HG03558 (cell line): Measurements from ENCODE around the gene ERGIC1.

ENCODE experiments used
- ATAC-seq: cut with Tn5 transposase; IDR thresholded peaks from one replicate; pipeline ENCODE4 v1.9.1; 2021; ENCODE audit warnings: moderate number of reproducible peaks; ENCODE audit not compliant: unreplicated experiment; ENCODE audit errors: extremely low read depth

Gene ERGIC1

GRCh38 chr5:172939071-172939470, 105.0 kb downstream of the ERGIC1 start:
- ATAC-seq = no peak

- ATAC-seq = no peak
Observed at GRCh38 chr5:172939611-172940267, 105.7 kb downstream of the ERGIC1 start.

- no peak for ATAC-seq
Observed at GRCh38 chr5:172940268-172941066, 106.4 kb downstream of the ERGIC1 start.

GRCh38 chr5:172941067-172941516, 107.0 kb downstream of the ERGIC1 start:
- no peak for ATAC-seq

- ATAC-seq = no peak
Observed at GRCh38 chr5:172942556-172942955, 108.5 kb downstream of the ERGIC1 start.

GRCh38 chr5:172943283-172943841, 109.3 kb downstream of the ERGIC1 start:
- ATAC-seq = no peak

GRCh38 chr5:172943906-172944305, 109.9 kb downstream of the ERGIC1 start:
- ATAC-seq = no peak

- no peak for ATAC-seq
Observed at GRCh38 chr5:172944741-172945140, 110.7 kb downstream of the ERGIC1 start.

- ATAC-seq = no peak
Observed at GRCh38 chr5:172945151-172945550, 111.1 kb downstream of the ERGIC1 start.

- ATAC-seq = no peak
Observed at GRCh38 chr5:172946146-172946545, 112.1 kb downstream of the ERGIC1 start.

- ATAC-seq = no peak
Observed at GRCh38 chr5:172949426-172949825, 115.4 kb downstream of the ERGIC1 start.

- no peak for ATAC-seq
Observed at GRCh38 chr5:172950176-172950965, 116.3 kb downstream of the ERGIC1 start.

- ATAC-seq = no peak
Observed at GRCh38 chr5:172951371-172952033, 117.5 kb downstream of the ERGIC1 start.

- ATAC-seq = no peak
Observed at GRCh38 chr5:172952034-172952511, 118.0 kb downstream of the ERGIC1 start.

- no peak for ATAC-seq
Observed at GRCh38 chr5:172953776-172954675, 120.0 kb downstream of the ERGIC1 start.

GRCh38 chr5:172954751-172955159, 120.7 kb downstream of the ERGIC1 start:
- no peak for ATAC-seq

- ATAC-seq = no peak
Observed at GRCh38 chr5:172956228-172956627, 122.2 kb downstream of the ERGIC1 start.

GRCh38 chr5:172956936-172957335, 122.9 kb downstream of the ERGIC1 start:
- no peak for ATAC-seq

- no peak for ATAC-seq
Observed at GRCh38 chr5:172957458-172957857, 123.4 kb downstream of the ERGIC1 start.
